Transverse colon (tissue), 4 donors: ENCODE results near the gene SLC25A1. TPM values are rescaled to one million over a fixed set of nuclear protein-coding genes. Genes with fewer than 3 reads are reported as not detected.

Source experiments
- DNase-seq: peaks from one replicate; pipeline ENCODE4 v3.0.0-alpha.2; 2019
- H3K27ac ChIP-seq, 4 donors: fragments of 200-600 bp; sonication (generic); 2 replicates each; pipeline ENCODE4 v1.5.1; 2016 to 2018; ENCODE audit warnings: inconsistent platforms in 4 of 4
- H3K27me3 ChIP-seq: fragments of 200-600 bp; sonication (generic); 2 replicates; pipeline ENCODE4 v1.5.1; 2017; ENCODE audit warnings: inconsistent platforms
- H3K36me3 ChIP-seq, 4 donors: fragments of 200-600 bp; sonication (generic); 2 replicates each; pipeline ENCODE4 v1.5.1; 2017 to 2019; ENCODE audit warnings: inconsistent platforms in 4 of 4
- H3K4me1 ChIP-seq, 4 donors: fragments of 200-600 bp; sonication (generic); 2 replicates each; pipeline ENCODE4 v1.5.1; 2017 to 2020; ENCODE audit warnings: inconsistent platforms in 4 of 4
- H3K4me3 ChIP-seq, 4 donors: fragments of 200-600 bp; sonication (generic); 1 replicate in 1 of 4; 2 replicates in 3 of 4; pipeline versions ENCODE4 v1.5.1 to v1.6.1; 2017 to 2019; ENCODE audit warnings: inconsistent platforms in 4 of 4
- H3K9me3 ChIP-seq, 2 donors: fragments of 200-600 bp; sonication (generic); 2 replicates each; pipeline ENCODE4 v1.5.1; 2017 to 2019; ENCODE audit warnings: inconsistent platforms in 2 of 2
- EP300 ChIP-seq: sonication (generic); formaldehyde crosslinking; IDR thresholded peaks from one replicate; pipeline ENCODE4 v1.6.1; 2017; ENCODE audit warnings: antibody characterized with exemption, low read depth
- POLR2A ChIP-seq: fragments of 450-650 bp; IDR thresholded peaks from one replicate; pipeline ENCODE4 v1.6.1; 2016; ENCODE audit warnings: antibody characterized with exemption, mild to moderate bottlenecking, moderate library complexity
- POLR2AphosphoS5 ChIP-seq, 3 donors: sonication (generic); formaldehyde crosslinking; IDR thresholded peaks; one replicate each; pipeline ENCODE4 v1.6.1; 2016; ENCODE audit warnings: antibody characterized with exemption in 3 of 3
- WGBS, 2 donors: methylation state at CpG; one replicate each; pipeline ENCODE4 v1.1.5; 2018; ENCODE audit warnings: low coverage in 1 of 2; 5-methylcytosine and 5-hydroxymethylcytosine counted together
- in situ Hi-C, 4 donors: fragments of 200-750 bp; cut with MboI; loops; one replicate each; pipeline versions ENCODE4 v1.15.0 to v1.15.1; 2017; ENCODE audit warnings: low sequenced_read_pairs in 3 of 4, low pct_ligation_motif_present in 1 of 4, low pct_unique_long_range_greater_than_20kb in 1 of 4
- intact Hi-C: fragments of 100-400 bp; cut with DNase I; formaldehyde crosslinking; loops from one replicate; pipeline ENCODE4 v1.15.1; 2023; ENCODE audit warnings: low total_unique reads
- total RNA-seq, 4 donors: library from RNA; depleted of rRNA; stranded (reverse); fragments of >200 nt; gene quantifications; one replicate each; pipeline ENCODE4 v1.1.0, GENCODE V29; 2016
- TF ChIP-seq, protein P1 (sequence below), 5 experiments: fragments of 200-600 bp in 3 of 5; fragments of 450-650 bp in 2 of 5; sonication (generic) in 3 of 5; IDR thresholded peaks; 1 replicate in 2 of 5; 2 replicates in 3 of 5; pipeline ENCODE4 v1.5.1; 2016 to 2017; ENCODE audit warnings: antibody characterized with exemption in 5 of 5, inconsistent platforms in 3 of 5, mild to moderate bottlenecking in 2 of 5, moderate library complexity in 1 of 5

SLC25A1 gene
- total RNA-seq, 4 donors from 2014 or later = 80.2 to 146 (median 132) TPM

DNA sequence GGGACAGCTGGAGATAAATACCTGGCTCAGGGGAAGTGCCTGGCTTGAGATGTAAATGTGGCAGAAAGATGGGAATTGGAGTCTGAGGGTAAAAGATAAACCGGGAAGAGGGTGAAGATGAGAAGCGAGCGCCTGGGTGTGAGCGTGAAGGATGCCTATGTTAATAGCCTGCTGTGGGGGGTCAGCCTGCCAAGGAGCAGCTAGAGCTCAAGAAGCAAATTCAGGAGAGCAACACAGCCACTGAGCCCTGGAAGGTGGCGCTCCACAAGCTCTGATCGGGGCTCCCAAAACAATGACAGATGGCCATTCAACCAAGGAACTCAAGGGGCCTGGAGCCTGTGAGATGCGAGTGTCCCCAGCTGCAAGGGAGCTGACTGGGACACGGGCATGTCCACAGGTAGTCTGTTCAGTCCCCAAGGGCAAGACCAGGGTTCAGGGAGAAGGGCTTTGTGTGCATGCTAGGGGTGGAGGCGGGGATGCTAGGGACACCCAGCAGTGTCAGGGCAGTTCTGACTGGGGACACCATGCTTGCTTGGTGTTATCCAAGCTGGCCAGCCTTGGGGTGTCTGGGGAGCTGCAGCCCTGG is 31.2 kb downstream of the SLC25A1 start:
- peaks cover 0 to 2% (median 0%) of the 10 kb centered on the region in 4 donors for H3K36me3 ChIP-seq
- H3K27ac ChIP-seq = no peak overlapping the region
- TF ChIP-seq POLR2AphosphoS5 (IDR thresholded peaks at IDR 0.05) (no peak), EP300 (no peak), POLR2A (no peak)
- TF ChIP-seq, protein P1, sequence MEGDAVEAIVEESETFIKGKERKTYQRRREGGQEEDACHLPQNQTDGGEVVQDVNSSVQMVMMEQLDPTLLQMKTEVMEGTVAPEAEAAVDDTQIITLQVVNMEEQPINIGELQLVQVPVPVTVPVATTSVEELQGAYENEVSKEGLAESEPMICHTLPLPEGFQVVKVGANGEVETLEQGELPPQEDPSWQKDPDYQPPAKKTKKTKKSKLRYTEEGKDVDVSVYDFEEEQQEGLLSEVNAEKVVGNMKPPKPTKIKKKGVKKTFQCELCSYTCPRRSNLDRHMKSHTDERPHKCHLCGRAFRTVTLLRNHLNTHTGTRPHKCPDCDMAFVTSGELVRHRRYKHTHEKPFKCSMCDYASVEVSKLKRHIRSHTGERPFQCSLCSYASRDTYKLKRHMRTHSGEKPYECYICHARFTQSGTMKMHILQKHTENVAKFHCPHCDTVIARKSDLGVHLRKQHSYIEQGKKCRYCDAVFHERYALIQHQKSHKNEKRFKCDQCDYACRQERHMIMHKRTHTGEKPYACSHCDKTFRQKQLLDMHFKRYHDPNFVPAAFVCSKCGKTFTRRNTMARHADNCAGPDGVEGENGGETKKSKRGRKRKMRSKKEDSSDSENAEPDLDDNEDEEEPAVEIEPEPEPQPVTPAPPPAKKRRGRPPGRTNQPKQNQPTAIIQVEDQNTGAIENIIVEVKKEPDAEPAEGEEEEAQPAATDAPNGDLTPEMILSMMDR (IDR thresholded peaks at IDR 0.05) = no peak
- no peak overlapping the region for H3K4me3 ChIP-seq
- H3K27me3 ChIP-seq = peaks cover 45% of the 10 kb centered on the region
- no peaks in the 10 kb centered on the region for H3K9me3 ChIP-seq
- H3K4me1 ChIP-seq = peaks cover 8 to 25% (median 19%) of the 10 kb centered on the region in 4 donors
- WGBS, 2 donors = 43 to 53% methylated on average over 4 to 9 of the region's 9 CpGs
- DNase-seq = no peak
- intact Hi-C loops = no loop called here
- in situ Hi-C loops = loop anchor here in 1 of 4 donors (25.0 kb wide), 1 partner anchor 490 kb away; no protein-coding TSS in a partner anchor

DNA sequence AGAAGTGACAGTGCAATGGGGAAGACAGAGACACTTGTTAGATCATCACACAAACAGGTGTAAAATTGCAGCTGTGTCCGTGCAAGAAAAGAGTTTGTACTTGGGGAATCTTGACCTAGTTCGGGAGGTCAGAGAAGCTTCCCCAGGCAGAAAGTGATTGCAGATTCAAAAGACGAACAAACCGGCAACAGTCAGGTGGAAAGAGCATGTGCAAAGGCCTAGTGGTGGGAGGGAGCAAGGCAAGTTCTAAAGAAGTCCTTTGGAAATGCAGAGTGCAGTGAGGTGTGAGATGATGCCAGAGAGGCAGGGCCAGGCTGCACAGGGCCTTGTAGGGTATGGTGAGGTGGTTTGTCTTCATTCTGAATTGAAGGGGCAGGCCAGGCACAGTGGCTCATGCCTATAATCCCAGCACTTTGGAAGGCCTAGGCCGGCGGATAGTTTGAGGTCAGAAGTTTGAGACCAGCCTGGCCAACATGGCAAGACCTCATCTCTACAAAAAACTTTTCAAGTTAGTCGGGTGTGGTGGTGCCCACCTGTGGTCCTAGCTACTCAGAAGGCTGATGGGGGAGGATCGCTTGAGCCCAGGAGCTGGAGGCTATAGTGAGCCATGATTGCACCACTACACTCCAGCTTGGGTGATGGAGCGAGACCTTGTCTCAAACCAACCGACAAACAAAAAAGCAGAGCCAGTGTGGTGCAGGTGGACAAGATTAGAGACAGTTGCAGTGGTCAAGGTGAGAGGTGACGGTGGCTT is 32.1 kb downstream of the SLC25A1 start:
- no peak for DNase-seq
- in situ Hi-C loops = loop anchor here in 1 of 4 donors (25.0 kb wide), 1 partner anchor 491 kb away; no protein-coding TSS in a partner anchor
- peaks cover 36% of the 10 kb centered on the region for H3K27me3 ChIP-seq
- H3K27ac ChIP-seq = no peak overlapping the region
- H3K9me3 ChIP-seq = no peaks in the 10 kb centered on the region
- 78% methylated on average over 8 to 11 of the region's 11 CpGs for whole genome bisulfite sequencing, 2 donors
- TF ChIP-seq, protein P1 (IDR thresholded peaks at IDR 0.05) = no peak
- TF ChIP-seq EP300 (no peak), POLR2A (no peak), POLR2AphosphoS5 (IDR thresholded peaks at IDR 0.05) (no peak)
- intact Hi-C loops = no loop called here
- no peak overlapping the region for H3K4me3 ChIP-seq
- peaks cover 8 to 25% (median 19%) of the 10 kb centered on the region in 4 donors for H3K4me1 ChIP-seq
- peaks cover 0 to 9% (median 1%) of the 10 kb centered on the region in 4 donors for H3K36me3 ChIP-seq

- intact Hi-C loops (no loop called here), in situ Hi-C loops (loop anchor here in 1 of 4 donors (25.0 kb wide), 1 partner anchor 493 kb away; no protein-coding TSS in a partner anchor)
- 0 to 4% methylated on average over 7 to 17 of the region's 17 CpGs for WGBS, 2 donors
- Histone ChIP-seq H3K27ac (peak overlapping the region; percentile 76 to 89 (median 84)), H3K9me3 (no peaks in the 10 kb centered on the region), H3K27me3 (peaks cover 14% of the 10 kb centered on the region), H3K36me3 (peaks cover 0 to 25% (median 11%) of the 10 kb centered on the region in 4 donors), H3K4me3 (peak overlapping the region; percentile 71 to 89 (median 80)), H3K4me1 (peaks cover 8 to 17% (median 13%) of the 10 kb centered on the region in 4 donors)
- no peak for DNase-seq
- TF ChIP-seq EP300 = no peak
- TF ChIP-seq, protein P1 (IDR thresholded peaks at IDR 0.05) = no peak
- no peak for TF ChIP-seq POLR2AphosphoS5 (IDR thresholded peaks at IDR 0.05)
- no peak for TF ChIP-seq POLR2A
Observed at GRCh38 chr22:19143967-19144400, 34.6 kb downstream of the SLC25A1 start.

GRCh38 chr22:19143212-19143611 is 35.3 kb downstream of the SLC25A1 start:
- Histone ChIP-seq H3K4me1 (peaks cover 8 to 15% (median 12%) of the 10 kb centered on the region in 4 donors), H3K36me3 (peaks cover 0 to 33% (median 14%) of the 10 kb centered on the region in 4 donors), H3K27ac (no peak overlapping the region), H3K4me3 (no peak overlapping the region), H3K9me3 (no peaks in the 10 kb centered on the region), H3K27me3 (peaks cover 6% of the 10 kb centered on the region)
- no peak for DNase-seq
- in situ Hi-C loops (loop anchor here in 1 of 4 donors (25.0 kb wide), 1 partner anchor 494 kb away; no protein-coding TSS in a partner anchor), intact Hi-C loops (no loop called here)
- WGBS, 2 donors = 88 to 93% methylated on average over 5 of the region's 5 CpGs
- no peak for TF ChIP-seq POLR2AphosphoS5 (IDR thresholded peaks at IDR 0.05)
- TF ChIP-seq EP300 = no peak
- TF ChIP-seq, protein P1 (IDR thresholded peaks at IDR 0.05) = no peak
- TF ChIP-seq POLR2A = no peak
